Umbilical cord (tissue), 2 donors: ENCODE results near the gene FAM124A. TPM values are rescaled to one million over a fixed set of nuclear protein-coding genes. Genes with fewer than 3 reads are reported as not detected.

Experiments used
- DNase-seq: peaks from one replicate; pipeline ENCODE4 v3.0.0-alpha.2; 2015; ENCODE audit warnings: low spot score
- total RNA-seq: library from RNA; depleted of rRNA; stranded (reverse); fragments of >200 nt; gene quantifications from one replicate; pipeline ENCODE4 v1.2.3, GENCODE V29; 2014; ENCODE audit warnings: low replicate concordance; ENCODE audit not compliant: insufficient read depth

Gene FAM124A
- total RNA-seq, 1 donor from 2014 or later, result 3.6 TPM

DNA sequence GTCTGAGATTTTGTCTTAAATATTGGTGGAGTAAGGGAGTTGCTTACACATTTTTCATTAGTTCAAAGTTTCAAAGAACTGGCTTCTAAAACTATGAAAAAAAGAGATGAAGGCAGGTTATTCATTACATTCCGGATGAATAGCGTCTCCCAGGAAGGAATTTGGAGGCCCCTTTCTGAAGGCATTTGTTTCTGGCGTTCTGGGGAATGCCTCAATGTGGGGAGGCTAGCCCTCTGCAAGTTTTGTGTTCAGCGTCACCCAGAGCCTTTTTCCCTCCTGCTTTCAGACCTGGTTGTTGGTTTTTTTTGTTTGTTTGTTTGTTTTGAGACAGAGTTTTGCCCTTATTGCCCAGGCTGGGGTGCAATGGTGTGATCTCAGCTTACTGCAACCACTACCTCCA is 21.0 kb downstream of the FAM124A start:
- DNase-seq, result no peak

DNA sequence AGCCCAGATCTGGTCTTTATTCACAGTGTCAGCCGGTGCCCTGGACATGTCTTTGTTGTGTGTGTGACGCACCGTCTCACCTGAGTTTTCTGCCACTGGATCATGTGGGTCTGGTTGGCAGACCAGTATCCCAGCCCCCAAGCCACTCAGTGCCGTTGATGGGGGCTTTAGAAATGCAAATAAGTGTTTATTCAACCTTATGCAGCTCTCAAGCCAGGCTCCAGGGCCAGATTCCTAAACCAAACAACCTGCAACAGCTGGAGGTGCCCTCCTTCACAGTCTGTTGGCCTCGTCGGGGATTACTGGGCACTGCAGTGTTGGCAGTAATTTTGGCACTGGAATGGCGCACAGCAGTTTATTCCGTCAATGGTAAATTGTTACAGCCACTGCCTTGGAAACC is 21.6 kb downstream of the FAM124A start:
- DNase-seq, result no peak

DNA sequence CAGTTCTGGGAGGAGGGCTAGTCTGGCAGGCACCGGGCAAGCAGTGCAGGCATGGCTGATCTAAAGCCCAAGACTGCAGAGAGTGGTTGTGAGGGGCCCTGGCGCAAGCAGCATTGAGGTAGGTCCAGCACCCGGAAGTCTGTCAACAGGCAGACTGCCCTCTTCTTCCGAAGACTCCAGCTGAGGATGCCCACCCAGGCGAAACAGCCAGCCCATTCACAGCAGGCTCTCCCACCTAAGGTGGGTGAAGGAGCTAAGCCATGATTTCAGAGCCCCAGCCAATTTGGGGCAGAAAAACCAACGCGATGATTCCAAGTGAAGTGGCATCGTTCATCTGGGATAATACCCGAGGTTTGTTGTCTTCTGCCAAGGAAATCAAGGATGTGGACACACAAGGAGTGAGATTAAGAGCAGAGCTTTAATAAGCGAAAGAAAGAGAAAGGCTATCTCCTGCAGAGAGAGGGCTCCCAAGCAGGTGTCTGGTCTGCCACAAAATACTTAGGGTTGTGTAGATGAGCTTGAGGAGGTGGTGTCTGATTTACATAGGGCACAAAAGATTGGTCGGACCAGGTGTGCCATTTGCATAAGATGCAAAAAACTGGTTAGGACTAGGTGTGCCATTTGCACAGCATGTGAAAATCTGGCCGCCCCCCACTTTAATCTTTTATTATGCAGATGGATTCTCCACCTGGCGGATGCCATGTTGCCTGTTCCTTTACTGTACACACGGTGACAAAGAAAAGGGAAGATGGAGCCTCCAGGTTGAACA is 22.6 kb downstream of the FAM124A start:
- no peak for DNase-seq

- no peak for DNase-seq
Measured at GRCh38 chr13:51245583-51245982, 23.4 kb downstream of the FAM124A start.

DNA sequence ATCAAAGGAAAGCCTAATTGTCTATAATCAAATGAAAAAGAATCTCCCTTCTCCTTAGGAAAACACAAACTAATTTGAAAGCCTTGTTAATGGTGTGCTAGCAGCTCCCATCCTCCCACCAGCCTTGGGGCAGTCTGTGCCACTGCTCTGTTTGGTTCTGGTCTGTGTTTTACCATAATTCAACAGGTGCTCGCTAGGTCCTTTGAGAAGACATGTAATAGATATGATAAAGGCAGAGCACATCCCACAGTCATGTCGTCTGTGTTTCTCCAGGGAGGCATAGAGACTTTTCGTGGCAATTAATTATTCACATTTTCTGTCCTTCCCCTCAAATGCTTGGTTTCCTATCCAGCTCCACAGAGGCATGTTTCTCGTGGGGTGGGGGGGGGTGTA is 23.8 kb downstream of the FAM124A start:
- DNase-seq, result no peak

GRCh38 chr13:51246418-51247277 is 24.4 kb downstream of the FAM124A start:
- DNase-seq, result no peak

DNA sequence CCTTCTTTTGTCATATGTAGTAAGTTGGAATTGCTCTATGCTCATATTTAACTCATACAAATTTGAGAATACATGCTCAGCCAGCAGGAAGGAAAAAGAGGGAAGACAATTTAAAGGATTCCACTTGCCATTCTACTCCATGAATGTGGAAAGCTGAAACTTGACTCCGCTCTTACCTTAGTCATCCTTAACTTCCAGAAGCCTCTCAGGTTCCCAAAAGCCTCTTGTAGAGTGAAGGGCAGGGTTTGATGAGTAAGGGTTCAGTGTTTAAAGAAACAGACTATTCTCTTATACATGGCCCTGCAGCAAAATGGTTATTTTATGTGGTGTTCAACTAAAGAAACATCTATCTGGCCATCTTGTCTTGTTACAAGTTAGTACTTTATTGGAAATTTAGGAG is 27.1 kb downstream of the FAM124A start:
- DNase-seq, result no peak

DNA sequence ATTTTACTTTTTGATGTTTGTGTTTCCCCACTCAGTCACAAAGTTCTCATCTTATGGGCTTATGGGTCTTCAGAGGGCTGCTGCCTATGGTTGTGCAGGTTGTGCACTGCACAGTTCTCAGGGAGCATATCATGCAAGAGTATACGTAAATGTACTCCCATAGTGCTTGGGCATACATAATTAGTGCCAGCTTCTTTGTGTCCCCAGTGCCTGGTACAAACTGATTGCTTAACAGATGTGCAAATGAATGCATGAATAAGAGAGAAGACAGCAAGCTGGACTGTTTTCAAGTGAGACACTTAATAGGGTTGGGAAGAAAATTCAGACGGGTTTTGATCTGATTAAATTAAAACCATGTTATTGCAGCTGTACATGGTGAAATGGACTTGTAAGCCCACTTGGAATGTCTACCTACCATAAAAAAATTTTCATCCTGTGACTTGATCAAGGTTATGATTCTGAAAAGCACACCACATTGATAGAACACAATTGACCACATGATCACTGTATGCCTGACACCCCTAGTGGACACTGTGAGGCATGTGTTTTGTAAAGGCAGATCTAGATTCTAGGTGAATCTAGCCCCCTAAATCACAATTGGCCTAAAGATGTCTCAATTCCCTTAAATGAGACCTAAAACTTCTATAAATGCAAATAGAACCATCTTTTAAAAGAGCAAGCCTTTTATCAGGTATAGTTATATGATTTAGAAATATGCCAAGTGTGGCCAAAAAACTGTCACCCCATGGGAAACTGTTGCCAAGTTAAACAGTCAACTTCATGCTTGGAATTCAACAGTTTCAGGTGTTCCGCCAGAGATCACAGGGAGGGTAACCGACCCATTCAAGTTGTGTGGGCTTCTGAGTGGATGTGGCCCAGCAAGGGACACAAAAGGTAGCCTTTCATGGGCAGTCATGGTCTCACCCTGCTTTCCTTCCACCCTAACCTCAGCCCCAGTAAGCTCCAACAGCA is 27.9 kb downstream of the FAM124A start:
- no peak for DNase-seq

DNA sequence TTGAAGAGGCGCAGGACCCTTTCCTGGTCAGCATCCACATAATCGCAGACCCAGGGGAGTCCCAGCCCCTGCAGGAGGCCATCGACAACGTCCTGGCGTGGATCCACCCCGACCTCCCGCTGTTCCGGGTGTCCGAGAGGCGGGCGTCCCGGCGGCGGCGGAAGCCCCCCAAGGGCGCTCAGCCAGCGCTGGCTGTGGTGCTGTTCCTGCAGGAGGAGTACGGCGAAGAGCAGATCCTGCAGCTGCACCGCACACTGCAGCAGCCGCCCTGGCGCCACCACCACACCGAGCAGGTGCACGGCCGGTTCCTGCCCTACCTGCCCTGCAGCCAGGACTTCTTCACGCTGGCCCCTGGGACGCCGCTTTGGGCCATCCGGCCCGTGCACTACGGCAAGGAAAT is 29.3 kb downstream of the FAM124A start:
- DNase-seq, result no peak

DNA sequence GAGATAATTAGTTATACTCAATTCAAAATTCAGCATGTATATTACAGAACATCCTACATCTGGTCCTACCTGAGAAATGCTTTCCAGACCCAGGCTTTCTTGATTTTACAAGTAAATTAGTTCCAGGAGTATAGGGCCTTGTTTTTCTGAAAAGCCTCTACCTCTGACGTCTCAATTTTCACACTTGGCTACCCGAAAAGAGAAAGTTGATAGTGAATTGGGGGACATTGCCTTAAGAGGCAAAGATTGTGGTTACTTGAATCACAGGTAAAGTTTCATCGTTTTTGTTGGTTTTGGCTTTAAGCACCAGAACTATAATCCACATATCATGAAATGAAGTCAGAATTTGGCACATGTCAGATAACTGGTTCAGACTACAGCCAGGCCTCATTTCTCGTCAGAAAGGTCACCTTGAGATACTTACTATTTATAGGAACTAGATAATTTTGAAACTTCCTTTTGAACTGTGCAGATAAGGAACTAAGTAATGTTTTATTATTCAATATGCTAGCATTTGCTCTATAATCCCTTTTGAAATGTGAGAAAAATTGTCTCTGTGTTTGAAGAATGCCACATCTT is 30.8 kb downstream of the FAM124A start:
- DNase-seq, result no peak

GRCh38 chr13:51255556-51255955 is 33.4 kb downstream of the FAM124A start:
- DNase-seq, result no peak

DNA sequence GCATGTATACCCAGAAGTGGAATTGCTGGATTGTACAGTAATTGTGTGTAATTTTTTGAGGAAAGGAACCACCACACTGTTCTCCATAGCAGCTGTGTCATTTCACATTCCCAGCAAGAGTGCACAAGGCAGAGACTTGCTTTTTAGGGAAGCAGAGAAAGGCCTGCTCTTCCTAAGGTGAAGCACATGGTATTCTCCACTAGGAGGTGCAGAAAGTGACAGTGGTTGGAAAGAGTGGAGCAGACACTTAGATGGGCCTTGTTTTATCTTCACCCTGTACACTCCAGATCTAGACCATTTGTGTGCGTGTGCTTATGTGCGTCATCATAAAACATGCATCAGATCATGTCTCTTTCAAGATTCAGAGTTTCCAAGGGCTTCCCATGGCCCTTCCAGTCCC is 35.0 kb downstream of the FAM124A start:
- no peak for DNase-seq

DNA sequence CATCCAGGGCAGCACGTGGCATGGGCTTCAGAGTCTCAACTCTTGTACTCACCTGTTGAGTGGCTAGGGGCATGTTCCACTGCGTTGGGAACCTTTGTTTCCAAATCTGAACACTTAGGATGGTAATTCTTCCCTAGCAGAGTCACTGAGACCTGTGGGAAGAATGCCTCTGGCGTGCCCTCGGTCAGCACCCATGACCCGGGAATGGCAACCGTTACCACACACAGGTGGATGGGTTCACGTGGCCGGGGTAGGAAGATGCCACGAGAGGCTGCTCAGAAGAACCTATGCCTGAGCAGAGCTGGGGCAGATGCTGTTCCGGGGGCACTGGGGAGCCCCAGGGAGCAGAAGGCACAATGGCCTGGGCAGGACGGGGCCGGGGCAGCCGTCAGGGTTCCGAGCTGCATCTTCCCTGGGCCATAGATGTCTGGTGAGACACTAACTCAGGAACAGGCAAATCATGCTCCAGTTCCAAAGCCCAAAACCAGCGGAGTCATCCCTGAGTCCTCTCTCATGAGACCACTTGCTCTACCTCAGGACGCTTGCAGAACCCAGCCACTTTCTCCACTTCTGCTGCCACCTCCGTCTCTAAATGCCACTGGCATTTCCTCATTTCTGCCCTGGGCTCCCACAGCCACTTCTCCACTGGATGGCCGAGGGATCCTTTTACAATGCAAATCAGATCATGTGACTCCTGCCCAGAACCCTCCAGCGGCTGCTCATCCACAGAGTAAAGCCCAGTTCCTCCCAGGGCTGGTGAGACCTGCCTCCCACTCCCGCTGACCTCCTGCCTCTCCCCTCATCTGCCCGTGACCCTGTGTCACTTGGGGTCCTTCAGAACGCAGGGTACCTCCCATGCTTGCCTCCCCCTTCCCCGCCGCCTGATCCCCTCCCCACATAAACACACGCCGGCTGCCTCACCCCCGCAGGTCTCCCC is 36.7 kb downstream of the FAM124A start:
- no peak for DNase-seq

GRCh38 chr13:51260154-51260553 is 38.0 kb downstream of the FAM124A start:
- DNase-seq, result no peak

- DNase-seq, result no peak
Measured at GRCh38 chr13:51261610-51262249, 39.5 kb downstream of the FAM124A start.

GRCh38 chr13:51262501-51263211 is 40.5 kb downstream of the FAM124A start:
- DNase-seq, result no peak

- DNase-seq, result no peak
Measured at GRCh38 chr13:51266642-51267041, 44.4 kb downstream of the FAM124A start.

DNA sequence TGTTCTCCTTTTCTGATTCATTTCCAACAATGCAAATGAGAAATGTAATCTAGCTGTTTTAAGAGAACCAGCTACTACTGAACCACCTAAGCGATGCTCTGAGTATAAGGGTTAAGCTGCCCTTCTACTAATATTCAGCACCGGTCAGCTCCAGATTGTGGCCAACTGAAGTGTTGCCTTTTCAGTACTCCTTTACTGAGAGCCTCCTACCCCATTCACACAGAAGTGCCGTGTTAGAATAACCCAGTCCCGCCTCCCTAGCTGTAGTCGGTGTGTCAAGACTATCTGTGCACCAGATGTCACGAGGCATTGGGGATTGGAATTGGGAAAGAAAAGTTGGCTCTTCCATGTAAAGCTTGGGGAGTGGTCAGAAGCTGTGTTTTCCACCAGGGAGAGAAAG is 45.4 kb downstream of the FAM124A start:
- DNase-seq, result no peak

DNA sequence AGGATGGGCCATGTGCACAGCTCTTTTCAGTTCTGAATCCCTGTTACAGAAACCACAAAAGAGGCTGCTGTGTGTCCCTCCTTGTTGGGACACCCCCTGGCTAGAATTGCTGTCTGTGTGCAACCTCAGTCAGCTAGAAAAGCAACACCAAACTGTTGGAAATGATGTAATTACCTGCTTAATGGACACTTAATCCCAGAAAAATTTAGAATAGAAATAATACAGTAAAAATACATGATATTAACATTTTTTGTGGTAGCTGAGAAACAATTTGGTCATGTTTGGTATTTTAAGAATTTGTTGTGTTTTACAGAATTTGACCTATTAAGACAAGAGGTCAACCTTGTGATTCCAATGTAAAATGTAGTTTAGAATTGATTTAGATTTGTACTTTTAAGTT is 46.8 kb downstream of the FAM124A start:
- no peak for DNase-seq
